ENCODE results near the gene ABL1.

Gene ABL1

GRCh38 chr9:130896233-130897014, 61.4 kb downstream of the ABL1 start, which contains the start of gene QRFP:
QRFP (minus strand) TSS chr9:130896812; CDS start chr9:130893838, 2,974 bp downstream.
- no peak for DNase-seq (ENCODE audit: extremely low read depth, low read depth)
- H3K4me3 ChIP-seq (replicated peaks; ENCODE audit: low read depth, low read length) = no peak within 1 kb of the TSS
- no peak for TF ChIP-seq CTCF (IDR thresholded peaks at IDR 0.05; ENCODE audit: low read depth, low read length, missing control alignments)

- no peak for TF ChIP-seq CTCF (IDR thresholded peaks at IDR 0.05; ENCODE audit: low read depth, low read length, missing control alignments)
- no peak for DNase-seq (ENCODE audit: extremely low read depth, low read depth)
These were observed 62.2 kb downstream of the ABL1 start for GRCh38 chr9:130897105-130897751.

GRCh38 chr9:130897848-130898551, 62.9 kb downstream of the ABL1 start:
- no peak for TF ChIP-seq CTCF (IDR thresholded peaks at IDR 0.05; ENCODE audit: low read depth, low read length, missing control alignments)
- DNase-seq (ENCODE audit: extremely low read depth, low read depth) = no peak
- no peak overlapping the region for H3K4me3 ChIP-seq (replicated peaks; ENCODE audit: low read depth, low read length)

More at GRCh38 chr9:130897105-130897751, 62.2 kb downstream of the ABL1 start:
- no peak overlapping the region for H3K4me3 ChIP-seq (replicated peaks; ENCODE audit: low read depth, low read length)

GRCh38 chr9:130898552-130898852, 63.4 kb downstream of the ABL1 start:
- DNase-seq (ENCODE audit: extremely low read depth, low read depth) = no peak
- no peak overlapping the region for H3K4me3 ChIP-seq (replicated peaks; ENCODE audit: low read depth, low read length)
- TF ChIP-seq CTCF (IDR thresholded peaks at IDR 0.05; ENCODE audit: low read depth, low read length, missing control alignments) = no peak

GRCh38 chr9:130899051-130899748, 64.1 kb downstream of the ABL1 start:
- no peak overlapping the region for H3K4me3 ChIP-seq (replicated peaks; ENCODE audit: low read depth, low read length)
- TF ChIP-seq CTCF (IDR thresholded peaks at IDR 0.05; ENCODE audit: low read depth, low read length, missing control alignments) = no peak
- no peak for DNase-seq (ENCODE audit: extremely low read depth, low read depth)

GRCh38 chr9:130900701-130901497, 65.8 kb downstream of the ABL1 start:
- no peak for DNase-seq (ENCODE audit: extremely low read depth, low read depth)
- H3K4me3 ChIP-seq (replicated peaks; ENCODE audit: low read depth, low read length) = no peak overlapping the region
- TF ChIP-seq CTCF (IDR thresholded peaks at IDR 0.05; ENCODE audit: low read depth, low read length, missing control alignments) = no peak
